ENCODE data around the gene PANK4.
A peak's percentile ranks its signal among the peaks of the same experiment; 100 is the strongest.

PANK4 gene

GRCh38 chr1:2544093-2544874, 17.9 kb upstream of the PANK4 start:
- TF ChIP-seq CTCF (conservative IDR thresholded peaks at IDR 0.05; ENCODE audit: low read depth, low read length) = no peak
- H3K4me3 ChIP-seq (ENCODE audit: low read length) = no peak overlapping the region

GRCh38 chr1:2543543-2544092, 17.2 kb upstream of the PANK4 start:
- DNase-seq (ENCODE audit: low read depth) = no peak
- no peak overlapping the region for H3K4me3 ChIP-seq (ENCODE audit: low read length)

More at GRCh38 chr1:2544093-2544874, 17.9 kb upstream of the PANK4 start:
- DNase-seq (ENCODE audit: low read depth) = no peak

GRCh38 chr1:2542246-2542915, 16.0 kb upstream of the PANK4 start:
- DNase-seq (ENCODE audit: low read depth) = no peak
- H3K4me3 ChIP-seq (ENCODE audit: low read length) = no peak overlapping the region
- TF ChIP-seq CTCF (conservative IDR thresholded peaks at IDR 0.05; ENCODE audit: low read depth, low read length) = no peak

More at GRCh38 chr1:2543543-2544092, 17.2 kb upstream of the PANK4 start:
- TF ChIP-seq CTCF (conservative IDR thresholded peaks at IDR 0.05; ENCODE audit: low read depth, low read length) = no peak

GRCh38 chr1:2541619-2542245, 15.3 kb upstream of the PANK4 start:
- DNase-seq (ENCODE audit: low read depth) = no peak
- no peak for TF ChIP-seq CTCF (conservative IDR thresholded peaks at IDR 0.05; ENCODE audit: low read depth, low read length)
- no peak overlapping the region for H3K4me3 ChIP-seq (ENCODE audit: low read length)

GRCh38 chr1:2540816-2541492, 14.6 kb upstream of the PANK4 start:
- H3K4me3 ChIP-seq (ENCODE audit: low read length) = no peak overlapping the region
- no peak for TF ChIP-seq CTCF (conservative IDR thresholded peaks at IDR 0.05; ENCODE audit: low read depth, low read length)
- no peak for DNase-seq (ENCODE audit: low read depth)

GRCh38 chr1:2539312-2539907, 13.0 kb upstream of the PANK4 start:
- TF ChIP-seq CTCF (conservative IDR thresholded peaks at IDR 0.05; ENCODE audit: low read depth, low read length) = peak; percentile 47
- no peak overlapping the region for H3K4me3 ChIP-seq (ENCODE audit: low read length)
- DNase-seq (ENCODE audit: low read depth) = no peak

Data from retinal pigment epithelial cell (primary cell).